Uterus (tissue), 2 donors: ENCODE data around the gene CCDC171.

ENCODE experiments used
- CTCF ChIP-seq, 4 experiments: fragments of 200-600 bp in 2 of 4; fragments of 450-650 bp in 2 of 4; sonication (generic) in 2 of 4; IDR thresholded peaks; one replicate each; pipeline ENCODE4 v1.5.1; 2016 to 2019; ENCODE audit warnings: antibody characterized with exemption in 4 of 4, mild to moderate bottlenecking in 2 of 4, moderate library complexity in 1 of 4
- POLR2A ChIP-seq, 2 donors: fragments of 450-650 bp; IDR thresholded peaks; one replicate each; pipeline ENCODE4 v1.6.1; 2016; ENCODE audit warnings: antibody characterized with exemption in 2 of 2, mild to moderate bottlenecking in 1 of 2, moderate library complexity in 1 of 2

GRCh38 chr9:16000811-16001210, 448.0 kb downstream of the CCDC171 start:
- TF ChIP-seq CTCF (IDR thresholded peaks at IDR 0.05) (no peak), POLR2A (IDR thresholded peaks at IDR 0.05) (no peak)
